ENCODE results near the gene SLC2A13.
"Not testable (repeated sequence)": the region's sequence is repeated elsewhere in the genome, so short reads cannot be mapped to it uniquely, and the experiment has no call there.

Gene SLC2A13

DNA sequence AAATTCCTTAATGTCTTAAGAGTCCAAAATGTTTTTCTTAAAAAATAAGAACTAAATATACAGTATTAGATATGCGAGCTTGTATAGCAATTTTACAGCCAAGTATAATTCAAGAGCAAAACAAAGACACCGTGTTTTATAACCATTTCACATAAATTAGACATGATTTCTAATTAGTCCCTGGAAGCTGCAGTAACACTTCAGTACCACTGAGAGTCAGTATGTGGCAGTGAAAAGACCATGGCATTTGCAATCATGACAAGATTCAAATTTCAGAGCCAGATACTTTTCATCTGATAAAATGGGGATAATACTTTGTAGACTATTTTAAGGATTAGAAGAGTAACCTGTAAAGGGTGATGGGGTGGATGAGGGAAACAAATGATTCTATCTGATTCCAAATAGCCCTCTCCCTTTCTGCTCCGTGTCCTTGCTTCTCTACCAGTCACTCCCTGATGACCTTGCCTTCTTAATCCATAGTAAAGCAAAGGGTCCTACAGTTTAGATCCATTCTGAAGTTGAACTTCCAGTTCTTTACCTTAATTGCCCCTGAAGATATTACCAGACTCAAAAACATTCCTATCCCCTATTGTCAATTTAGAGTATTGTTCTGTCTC lies 340.8 kb downstream of the SLC2A13 start:
- peak; percentile 40 for DNase-seq (ENCODE audit: low read depth, low spot score)

DNA sequence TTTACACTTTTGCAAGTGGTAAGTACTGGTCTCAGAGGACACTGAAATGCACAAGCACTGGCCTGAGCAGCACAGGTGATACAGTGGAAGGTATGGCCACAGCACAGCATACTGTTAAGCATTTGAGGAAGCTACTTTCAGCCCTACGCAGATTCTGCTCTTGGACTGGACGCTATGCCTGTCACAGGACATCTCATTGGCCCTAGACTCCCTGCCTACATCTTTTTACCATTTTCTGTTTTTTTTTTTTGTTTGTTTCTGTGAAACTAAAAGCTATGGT lies 342.1 kb downstream of the SLC2A13 start:
- Histone ChIP-seq H3K4me3 (no peak overlapping the region), H3K27ac (no peak overlapping the region), H3K36me3 (ENCODE audit: insufficient read depth, low read length) (no peaks in the 10 kb centered on the region), H3K9ac (ENCODE audit: insufficient read length) (no peak overlapping the region), H3K9me3 (ENCODE audit: low read depth, low read length) (no peaks in the 10 kb centered on the region)
- no peak for DNase-seq (ENCODE audit: low read depth, low spot score)
- TF ChIP-seq FOXP2 (optimal IDR thresholded peaks at IDR 0.05; ENCODE audit: control extremely low read depth, extremely low read length, insufficient read depth) (no peak), POLR2AphosphoS5 (IDR thresholded peaks at IDR 0.05; ENCODE audit: borderline replicate concordance, low read depth, low read length) (no peak), EZH2 (IDR thresholded peaks at IDR 0.05) (no peak)

More for the DNA sequence above, 340.8 kb downstream of the SLC2A13 start:
- Histone ChIP-seq H3K36me3 (ENCODE audit: insufficient read depth, low read length) (no peaks in the 10 kb centered on the region), H3K4me3 (no peak overlapping the region), H3K9me3 (ENCODE audit: low read depth, low read length) (no peaks in the 10 kb centered on the region), H3K27ac (no peak overlapping the region), H3K9ac (ENCODE audit: insufficient read length) (no peak overlapping the region)
- TF ChIP-seq POLR2AphosphoS5 (IDR thresholded peaks at IDR 0.05; ENCODE audit: borderline replicate concordance, low read depth, low read length) (no peak), EZH2 (IDR thresholded peaks at IDR 0.05) (no peak), FOXP2 (optimal IDR thresholded peaks at IDR 0.05; ENCODE audit: control extremely low read depth, extremely low read length, insufficient read depth) (no peak)

DNA sequence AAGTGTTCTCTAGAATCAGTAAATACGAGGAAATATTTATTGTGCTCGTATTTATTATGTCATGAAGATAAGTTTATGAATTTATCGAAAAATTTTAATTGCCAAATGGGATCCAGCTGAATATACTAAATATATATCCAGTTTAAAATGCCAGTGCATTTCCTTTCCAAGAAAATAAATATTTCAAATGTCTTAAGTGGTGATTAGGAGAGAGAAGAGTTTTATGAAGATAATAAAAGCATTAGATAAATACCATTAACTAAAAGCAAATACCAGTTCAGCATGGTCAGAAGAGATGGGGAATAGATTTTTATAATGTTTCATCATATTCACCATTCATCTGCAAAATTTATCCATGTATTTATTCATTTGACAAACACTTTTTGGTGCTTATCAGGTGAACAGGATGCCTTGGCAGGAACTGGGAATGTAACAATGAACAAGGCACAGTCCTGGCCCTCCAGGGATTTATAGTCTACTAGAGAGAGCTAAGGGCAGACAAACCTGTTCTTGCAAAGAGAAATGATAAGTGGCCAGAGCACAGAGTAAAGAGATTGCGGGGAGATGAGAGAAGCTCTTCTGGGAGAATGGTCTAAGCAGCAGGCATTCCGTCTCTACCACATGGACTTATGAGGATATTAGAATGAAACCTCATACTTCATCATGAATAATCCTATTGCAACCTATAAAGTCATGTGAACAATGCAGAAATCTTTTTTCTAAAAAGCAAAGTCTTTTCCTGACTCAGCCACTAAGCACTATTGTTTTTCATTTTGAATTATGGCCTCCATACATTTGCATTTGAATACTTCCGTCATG lies 342.6 kb downstream of the SLC2A13 start:
- H3K9ac ChIP-seq (ENCODE audit: insufficient read length): no peak overlapping the region
- DNase-seq (ENCODE audit: low read depth, low spot score): no peak
- TF ChIP-seq FOXP2 (optimal IDR thresholded peaks at IDR 0.05; ENCODE audit: control extremely low read depth, extremely low read length, insufficient read depth) (no peak), EZH2 (IDR thresholded peaks at IDR 0.05) (no peak), POLR2AphosphoS5 (IDR thresholded peaks at IDR 0.05; ENCODE audit: borderline replicate concordance, low read depth, low read length) (no peak)
- H3K27ac ChIP-seq: no peak overlapping the region
- no peak overlapping the region for H3K4me3 ChIP-seq
- H3K9me3 ChIP-seq (ENCODE audit: low read depth, low read length): no peaks in the 10 kb centered on the region
- no peaks in the 10 kb centered on the region for H3K36me3 ChIP-seq (ENCODE audit: insufficient read depth, low read length)

DNA sequence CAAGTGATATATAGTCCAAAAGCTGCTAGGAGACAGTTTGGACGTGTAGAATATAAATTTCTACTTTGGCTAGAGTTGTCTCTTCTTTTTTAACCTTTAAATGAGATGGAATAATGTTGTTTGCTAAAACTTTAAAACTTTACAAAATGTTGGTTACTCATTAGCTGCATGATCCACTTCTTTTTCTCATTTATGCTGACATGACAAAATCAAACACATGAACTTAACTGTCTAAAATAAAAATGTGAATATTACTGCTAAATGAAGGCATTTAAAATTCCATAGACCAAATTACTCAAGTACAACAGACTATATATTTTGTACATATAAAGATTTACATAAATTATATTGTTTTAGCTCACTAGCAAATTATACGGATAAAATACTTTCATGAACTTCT lies 350.4 kb downstream of the SLC2A13 start:
- no peak overlapping the region for H3K27ac ChIP-seq
- H3K9ac ChIP-seq (ENCODE audit: insufficient read length): no peak overlapping the region
- H3K4me3 ChIP-seq: no peak overlapping the region
- TF ChIP-seq POLR2AphosphoS5 (IDR thresholded peaks at IDR 0.05; ENCODE audit: borderline replicate concordance, low read depth, low read length): no peak
- no peak for TF ChIP-seq EZH2 (IDR thresholded peaks at IDR 0.05)
- TF ChIP-seq FOXP2 (optimal IDR thresholded peaks at IDR 0.05; ENCODE audit: control extremely low read depth, extremely low read length, insufficient read depth): no peak
- H3K36me3 ChIP-seq (ENCODE audit: insufficient read depth, low read length): no peaks in the 10 kb centered on the region
- no peak for DNase-seq (ENCODE audit: low read depth, low spot score)
- no peaks in the 10 kb centered on the region for H3K9me3 ChIP-seq (ENCODE audit: low read depth, low read length)

DNA sequence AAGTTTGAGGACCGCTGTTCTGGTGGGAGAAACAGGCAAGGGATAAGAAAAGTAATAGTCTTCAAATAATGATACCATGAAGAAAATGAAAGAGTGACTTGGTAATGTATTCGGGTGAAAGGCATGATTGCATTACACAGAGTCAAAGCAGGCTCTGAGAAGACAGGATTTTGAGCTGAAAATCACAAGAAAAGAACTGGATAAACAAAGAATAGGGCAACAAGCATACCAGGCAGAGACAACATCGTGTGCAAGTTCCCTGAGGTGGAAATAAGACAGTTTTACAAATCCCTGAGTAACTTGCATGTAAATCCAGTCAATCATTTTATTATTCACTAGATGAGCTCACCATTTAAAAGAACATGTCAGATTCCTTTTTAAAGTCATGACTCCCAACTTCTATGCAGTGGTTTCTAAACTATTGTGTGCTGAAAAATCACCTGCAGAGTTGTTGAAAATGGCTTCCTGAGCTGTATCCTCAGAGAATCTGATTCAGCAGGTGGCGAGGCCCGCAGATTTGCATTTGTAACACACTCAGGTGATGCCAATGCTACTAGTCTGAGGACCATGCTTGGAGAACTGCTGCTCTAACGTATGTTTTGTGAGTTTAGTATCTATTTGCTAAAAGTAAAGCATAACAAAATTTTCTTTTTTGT lies 353.3 kb downstream of the SLC2A13 start:
- H3K27ac ChIP-seq: no peak overlapping the region
- TF ChIP-seq EZH2 (IDR thresholded peaks at IDR 0.05) (no peak), FOXP2 (optimal IDR thresholded peaks at IDR 0.05; ENCODE audit: control extremely low read depth, extremely low read length, insufficient read depth) (no peak), POLR2AphosphoS5 (IDR thresholded peaks at IDR 0.05; ENCODE audit: borderline replicate concordance, low read depth, low read length) (no peak)
- no peaks in the 10 kb centered on the region for H3K9me3 ChIP-seq (ENCODE audit: low read depth, low read length)
- no peak overlapping the region for H3K9ac ChIP-seq (ENCODE audit: insufficient read length)
- no peak for DNase-seq (ENCODE audit: low read depth, low spot score)
- H3K36me3 ChIP-seq (ENCODE audit: insufficient read depth, low read length): no peaks in the 10 kb centered on the region
- H3K4me3 ChIP-seq: no peak overlapping the region

DNA sequence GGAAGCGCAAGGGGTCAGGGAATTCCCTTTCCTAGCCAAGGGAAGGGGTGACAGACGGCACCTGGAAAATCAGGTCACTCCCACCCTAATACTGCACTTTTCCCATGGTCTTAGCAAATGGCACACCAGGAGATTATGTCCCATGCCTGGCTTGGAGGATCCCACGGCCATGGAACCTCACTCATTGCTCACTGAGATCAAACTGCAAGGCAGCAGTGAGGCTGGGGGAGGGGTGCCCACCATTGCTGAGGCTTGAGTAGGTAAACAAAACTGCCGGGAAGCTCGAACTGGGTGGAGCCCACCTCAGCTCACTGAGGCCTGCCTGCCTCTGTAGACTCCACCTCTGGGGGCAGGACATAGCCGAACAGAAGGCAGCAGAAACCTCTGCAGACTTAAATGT lies 359.7 kb downstream of the SLC2A13 start:
- H3K9ac ChIP-seq (ENCODE audit: insufficient read length); H3K4me3 ChIP-seq; H3K9me3 ChIP-seq (ENCODE audit: low read depth, low read length); H3K36me3 ChIP-seq (ENCODE audit: insufficient read depth, low read length); H3K27ac ChIP-seq; DNase-seq (ENCODE audit: low read depth, low spot score): not testable (repeated sequence)

DNA sequence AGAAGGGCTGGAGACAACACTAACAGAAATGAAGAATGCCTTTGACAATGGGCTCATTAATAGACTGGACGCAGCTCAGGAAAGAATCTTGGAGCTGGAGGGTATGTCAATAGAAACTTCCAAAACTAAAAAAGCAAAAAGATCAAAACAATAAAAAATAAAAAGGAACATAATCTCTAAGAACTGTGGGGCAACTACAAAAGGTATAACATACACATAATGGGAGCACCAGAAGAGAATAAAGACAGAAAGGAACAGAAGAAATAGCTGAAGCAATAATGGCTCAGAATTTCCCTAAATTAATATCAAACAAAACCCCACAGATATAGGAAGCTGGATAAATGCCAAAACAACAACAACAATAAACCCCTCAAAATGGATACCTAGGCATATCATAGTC lies 362.2 kb downstream of the SLC2A13 start:
- no peak for DNase-seq (ENCODE audit: low read depth, low spot score)
- Histone ChIP-seq H3K27ac (no peak overlapping the region), H3K9ac (ENCODE audit: insufficient read length) (no peak overlapping the region)

DNA sequence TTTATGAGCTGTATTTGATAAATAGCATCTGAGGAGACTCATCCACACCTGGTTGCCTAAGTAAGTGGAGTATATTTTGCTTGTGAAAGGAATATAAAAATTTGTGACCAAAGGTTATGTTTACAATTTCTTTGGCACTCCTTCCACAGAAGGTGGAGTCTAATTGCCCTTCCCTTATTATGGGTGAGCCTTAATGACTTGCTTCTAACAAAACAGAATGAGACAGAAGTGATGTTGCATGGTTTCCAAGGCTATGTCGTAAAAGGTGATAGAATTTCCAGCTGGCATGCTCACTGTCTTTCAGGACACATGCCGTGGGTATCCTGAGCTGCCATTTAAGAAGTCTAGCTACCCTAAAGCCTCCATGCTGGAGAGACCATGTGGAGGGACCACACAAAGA lies 369.5 kb downstream of the SLC2A13 start:
- DNase-seq (ENCODE audit: low read depth, low spot score): no peak
- no peak overlapping the region for H3K27ac ChIP-seq
- TF ChIP-seq EZH2 (IDR thresholded peaks at IDR 0.05) (no peak), FOXP2 (optimal IDR thresholded peaks at IDR 0.05; ENCODE audit: control extremely low read depth, extremely low read length, insufficient read depth) (no peak), POLR2AphosphoS5 (IDR thresholded peaks at IDR 0.05; ENCODE audit: borderline replicate concordance, low read depth, low read length) (no peak)
- H3K9me3 ChIP-seq (ENCODE audit: low read depth, low read length): peaks cover 3% of the 10 kb centered on the region; the same call in 1 of the 2 replicates
- H3K4me3 ChIP-seq: no peak overlapping the region
- H3K9ac ChIP-seq (ENCODE audit: insufficient read length): no peak overlapping the region
- no peaks in the 10 kb centered on the region for H3K36me3 ChIP-seq (ENCODE audit: insufficient read depth, low read length)

More for the DNA sequence above, 362.2 kb downstream of the SLC2A13 start:
- Histone ChIP-seq H3K36me3 (ENCODE audit: insufficient read depth, low read length) (no peaks in the 10 kb centered on the region), H3K4me3 (no peak overlapping the region), H3K9me3 (ENCODE audit: low read depth, low read length) (no peaks in the 10 kb centered on the region)
- TF ChIP-seq FOXP2 (optimal IDR thresholded peaks at IDR 0.05; ENCODE audit: control extremely low read depth, extremely low read length, insufficient read depth) (no peak), EZH2 (IDR thresholded peaks at IDR 0.05) (no peak), POLR2AphosphoS5 (IDR thresholded peaks at IDR 0.05; ENCODE audit: borderline replicate concordance, low read depth, low read length) (no peak)

Data from SK-N-MC (cell line).